HEK293 (cell line): ENCODE data around the gene TMEM51.
A peak's percentile ranks its signal among the peaks of the same experiment; 100 is the strongest.

ENCODE experiments used
- CTCF ChIA-PET: fragments of 350-600 bp; formaldehyde crosslinking; extraction: SDS; loops from one replicate; lab custom pipeline; 2021; ENCODE audit warnings: antibody characterized with exemption; lab: Yijun Ruan, JAX
- POLR2A ChIA-PET: fragments of 300-600 bp; formaldehyde crosslinking; extraction: SDS; loops from one replicate; lab custom pipeline; 2020; ENCODE audit warnings: antibody characterized with exemption, inconsistent platforms; lab: Yijun Ruan, JAX
- H3K27ac ChIP-seq: fragments of 200-500 bp; sonication (Bioruptor generic); 2 replicates; pipeline ENCODE4 v1.5.1; 2014; ENCODE audit warnings: low read depth, low read length, control low read depth, inconsistent platforms; ENCODE audit errors: extremely low read depth
- H3K36me3 ChIP-seq, 2 experiments: fragments of 200-500 bp in 1 of 2; sonication (Bioruptor generic) in 1 of 2; 1 replicate in 1 of 2; 2 replicates in 1 of 2; pipeline ENCODE4 v1.5.1; 2014 to 2017; ENCODE audit warnings: inconsistent platforms in 2 of 2, low read length in 2 of 2; ENCODE audit not compliant: control insufficient read depth in 2 of 2, insufficient read depth in 1 of 2
- H3K4me1 ChIP-seq: fragments of 200-500 bp; sonication (Bioruptor generic); 2 replicates; pipeline ENCODE4 v1.5.1; 2014; ENCODE audit warnings: mild to moderate bottlenecking, low read length, inconsistent platforms; ENCODE audit not compliant: control insufficient read depth, insufficient read depth
- H3K4me3 ChIP-seq: 2 replicates; pipeline ENCODE4 v1.5.1; 2011; ENCODE audit warnings: low read depth, mild to moderate bottlenecking, control low read depth, low read length, moderate library complexity
- H3K9me3 ChIP-seq: fragments of 200-500 bp; sonication (Bioruptor generic); 2 replicates; pipeline ENCODE4 v1.5.1; 2014; ENCODE audit warnings: low read depth, low read length, inconsistent platforms; ENCODE audit not compliant: control insufficient read depth, insufficient read depth
- GLIS1 ChIP-seq: fragments of 450-650 bp; formaldehyde crosslinking; IDR thresholded peaks from 2 replicates; pipeline ENCODE4 v1.5.1; 2016; ENCODE audit warnings: missing biosample characterization, missing genetic modification characterization
- SP2 ChIP-seq: fragments of 450-650 bp; formaldehyde crosslinking; IDR thresholded peaks from 2 replicates; pipeline ENCODE4 v1.5.1; 2016; ENCODE audit warnings: missing biosample characterization, missing genetic modification characterization
- TSHZ1 ChIP-seq: fragments of 450-650 bp; formaldehyde crosslinking; IDR thresholded peaks from 2 replicates; pipeline ENCODE4 v1.5.1; 2016; ENCODE audit warnings: missing biosample characterization, missing genetic modification characterization, borderline replicate concordance
- YY1 ChIP-seq: fragments of 450-650 bp; formaldehyde crosslinking; IDR thresholded peaks from 2 replicates; pipeline ENCODE4 v1.5.1; 2018; ENCODE audit warnings: missing biosample characterization, missing genetic modification characterization
- ZBTB48 ChIP-seq: fragments of 450-650 bp; formaldehyde crosslinking; IDR thresholded peaks from 2 replicates; pipeline ENCODE4 v1.5.1; 2016; ENCODE audit warnings: missing biosample characterization, missing genetic modification characterization
- ZNF138 ChIP-seq: fragments of 450-650 bp; formaldehyde crosslinking; IDR thresholded peaks from 2 replicates; pipeline ENCODE4 v1.5.1; 2016; ENCODE audit warnings: missing biosample characterization, missing genetic modification characterization, borderline replicate concordance
- ZNF155 ChIP-seq: fragments of 450-650 bp; formaldehyde crosslinking; IDR thresholded peaks from 2 replicates; pipeline ENCODE4 v1.5.1; 2016; ENCODE audit warnings: missing biosample characterization, missing genetic modification characterization
- ZNF221 ChIP-seq: fragments of 450-650 bp; formaldehyde crosslinking; IDR thresholded peaks from 2 replicates; pipeline ENCODE4 v1.5.1; 2017; ENCODE audit warnings: missing biosample characterization, missing genetic modification characterization, borderline replicate concordance
- ZNF26 ChIP-seq: fragments of 450-650 bp; formaldehyde crosslinking; IDR thresholded peaks from 2 replicates; pipeline ENCODE4 v1.5.1; 2016; ENCODE audit warnings: missing biosample characterization, missing genetic modification characterization
- ZNF354C ChIP-seq: fragments of 450-650 bp; formaldehyde crosslinking; IDR thresholded peaks from 2 replicates; pipeline ENCODE4 v1.5.1; 2016; ENCODE audit warnings: missing biosample characterization, missing genetic modification characterization, low read depth, borderline replicate concordance
- ZNF404 ChIP-seq: fragments of 450-650 bp; formaldehyde crosslinking; IDR thresholded peaks from 2 replicates; pipeline ENCODE4 v1.5.1; 2017; ENCODE audit warnings: missing biosample characterization, missing genetic modification characterization
- ZNF513 ChIP-seq: fragments of 450-650 bp; IDR thresholded peaks from 2 replicates; pipeline ENCODE4 v1.5.1; 2018; ENCODE audit warnings: missing biosample characterization, missing genetic modification characterization
- ZNF610 ChIP-seq: fragments of 450-650 bp; formaldehyde crosslinking; IDR thresholded peaks from 2 replicates; pipeline ENCODE4 v1.5.1; 2016; ENCODE audit warnings: missing biosample characterization, missing genetic modification characterization, borderline replicate concordance
- ZNF621 ChIP-seq: fragments of 450-650 bp; formaldehyde crosslinking; IDR thresholded peaks from 2 replicates; pipeline ENCODE4 v1.5.1; 2017; ENCODE audit warnings: missing biosample characterization, missing genetic modification characterization
- ZNF704 ChIP-seq: fragments of 450-650 bp; formaldehyde crosslinking; IDR thresholded peaks from 2 replicates; pipeline ENCODE4 v1.5.1; 2016; ENCODE audit warnings: missing biosample characterization, missing genetic modification characterization
- ZNF768 ChIP-seq: fragments of 450-650 bp; formaldehyde crosslinking; IDR thresholded peaks from 2 replicates; pipeline ENCODE4 v1.5.1; 2018; ENCODE audit warnings: missing biosample characterization, mild to moderate bottlenecking, missing genetic modification characterization
- ZSCAN16 ChIP-seq: fragments of 450-650 bp; formaldehyde crosslinking; IDR thresholded peaks from 2 replicates; pipeline ENCODE4 v1.5.1; 2016; ENCODE audit warnings: missing biosample characterization, missing genetic modification characterization
- ZSCAN30 ChIP-seq: fragments of 450-650 bp; IDR thresholded peaks from 2 replicates; pipeline ENCODE4 v1.5.1; 2018; ENCODE audit warnings: missing biosample characterization, mild to moderate bottlenecking, missing genetic modification characterization, moderate library complexity
- ZXDB ChIP-seq: fragments of 450-650 bp; formaldehyde crosslinking; IDR thresholded peaks from 2 replicates; pipeline ENCODE4 v1.5.1; 2016; ENCODE audit warnings: missing biosample characterization, missing genetic modification characterization
- TF ChIP-seq, protein P1 (sequence below): fragments of 450-650 bp; formaldehyde crosslinking; conservative IDR thresholded peaks from 2 replicates; pipeline ENCODE4 v1.5.1; 2016; ENCODE audit warnings: low read depth, missing biosample characterization, missing genetic modification characterization

TMEM51 gene

DNA sequence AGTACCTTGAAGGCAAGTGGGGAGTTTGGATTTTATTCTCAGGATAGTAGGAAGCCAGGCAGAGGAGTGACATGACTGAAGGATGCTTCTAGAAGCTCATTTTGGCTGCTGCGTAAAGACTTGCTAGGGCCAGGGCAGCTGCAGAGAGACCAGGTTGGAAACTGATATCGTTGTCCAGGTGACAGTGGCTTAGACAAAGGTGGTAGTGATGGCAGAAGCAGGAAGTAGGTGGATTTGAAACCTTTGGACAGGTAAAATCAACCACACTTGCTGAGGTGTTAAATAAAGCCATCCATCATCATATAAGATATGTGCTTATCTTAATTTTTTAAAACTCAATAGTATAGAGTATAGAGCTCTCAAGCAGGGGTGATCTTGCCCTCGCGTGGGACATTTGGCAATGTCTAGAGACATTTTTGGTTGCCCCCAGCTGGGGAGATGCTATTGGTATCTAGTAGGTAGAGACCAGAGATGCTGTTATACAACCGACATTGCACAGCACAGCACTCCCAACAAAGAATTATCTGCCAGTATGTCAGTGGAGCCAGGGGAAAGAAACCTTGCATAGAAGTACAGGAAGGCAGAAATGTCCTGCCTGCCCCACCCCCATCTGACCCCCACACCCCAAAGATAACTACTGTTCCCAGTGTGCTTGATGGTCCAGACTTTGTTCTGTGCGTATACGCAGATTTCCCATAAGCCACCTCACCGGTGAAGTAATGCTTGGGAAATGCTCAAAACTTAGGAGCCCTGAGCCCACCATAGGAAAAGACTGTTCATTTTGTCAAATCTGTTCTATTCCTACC lies 31.1 kb downstream of the TMEM51 start:
- H3K9me3 ChIP-seq = no peaks in the 10 kb centered on the region
- TF ChIP-seq SP2 (no peak), ZNF768 (tag by site-specific recombination) (0 out of 2 replicates have a peak, but pooled peaks have one; percentile 55)
- no peaks in the 10 kb centered on the region for H3K36me3 ChIP-seq
- no peak overlapping the region for H3K4me3 ChIP-seq
- ChIA-PET POLR2A (no interaction called here), CTCF (no interaction called here)
- peaks cover 7% of the 10 kb centered on the region; the same call in 1 of the 2 replicates for H3K4me1 ChIP-seq
- H3K27ac ChIP-seq = no peak overlapping the region

DNA sequence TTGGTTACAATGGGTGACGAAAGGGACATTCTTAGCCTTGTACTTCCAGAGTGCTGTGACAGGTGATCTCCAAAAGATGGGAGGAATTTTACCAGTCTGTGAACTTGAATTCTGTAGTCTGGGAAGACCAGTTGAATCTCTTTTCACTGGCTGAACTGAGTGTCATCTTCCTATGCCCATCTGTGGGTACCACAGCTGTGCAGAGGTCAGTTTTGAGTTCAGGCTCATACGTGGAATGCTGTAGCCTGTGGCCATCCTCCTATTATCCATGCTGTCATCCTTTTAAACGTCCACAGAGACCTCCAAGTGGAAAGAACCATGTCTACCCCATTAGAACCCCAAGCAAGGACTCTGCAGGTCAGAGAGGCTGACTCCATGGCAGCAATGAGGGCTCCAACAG lies 32.1 kb downstream of the TMEM51 start:
- ChIA-PET CTCF (no interaction called here), POLR2A (no interaction called here)
- Histone ChIP-seq H3K36me3 (no peaks in the 10 kb centered on the region), H3K4me1 (peaks cover 7% of the 10 kb centered on the region; the same call in 1 of the 2 replicates), H3K27ac (no peak overlapping the region), H3K4me3 (no peak overlapping the region), H3K9me3 (no peaks in the 10 kb centered on the region)
- no peak for TF ChIP-seq ZXDB (tag by site-specific recombination)
- TF ChIP-seq ZNF513 (tag by site-specific recombination) = no peak
- TF ChIP-seq ZNF704 (tag by site-specific recombination) = no peak
- TF ChIP-seq ZNF155 (tag by site-specific recombination) = no peak
- no peak for TF ChIP-seq YY1
- TF ChIP-seq ZBTB48 (tag by site-specific recombination) = no peak
- TF ChIP-seq ZSCAN16 (tag by site-specific recombination) = no peak
- TF ChIP-seq GLIS1 = no peak
- TF ChIP-seq ZNF404 (tag by site-specific recombination) = no peak
- no peak for TF ChIP-seq ZNF610 (tag by site-specific recombination)
- no peak for TF ChIP-seq ZNF354C (tag by site-specific recombination)
- no peak for TF ChIP-seq TSHZ1
- no peak for TF ChIP-seq ZNF221 (tag by site-specific recombination)
- no peak for TF ChIP-seq ZSCAN30 (tag by site-specific recombination)
- TF ChIP-seq ZNF138 = no peak
- no peak for TF ChIP-seq ZNF26 (tag by site-specific recombination)
- TF ChIP-seq, protein P1, sequence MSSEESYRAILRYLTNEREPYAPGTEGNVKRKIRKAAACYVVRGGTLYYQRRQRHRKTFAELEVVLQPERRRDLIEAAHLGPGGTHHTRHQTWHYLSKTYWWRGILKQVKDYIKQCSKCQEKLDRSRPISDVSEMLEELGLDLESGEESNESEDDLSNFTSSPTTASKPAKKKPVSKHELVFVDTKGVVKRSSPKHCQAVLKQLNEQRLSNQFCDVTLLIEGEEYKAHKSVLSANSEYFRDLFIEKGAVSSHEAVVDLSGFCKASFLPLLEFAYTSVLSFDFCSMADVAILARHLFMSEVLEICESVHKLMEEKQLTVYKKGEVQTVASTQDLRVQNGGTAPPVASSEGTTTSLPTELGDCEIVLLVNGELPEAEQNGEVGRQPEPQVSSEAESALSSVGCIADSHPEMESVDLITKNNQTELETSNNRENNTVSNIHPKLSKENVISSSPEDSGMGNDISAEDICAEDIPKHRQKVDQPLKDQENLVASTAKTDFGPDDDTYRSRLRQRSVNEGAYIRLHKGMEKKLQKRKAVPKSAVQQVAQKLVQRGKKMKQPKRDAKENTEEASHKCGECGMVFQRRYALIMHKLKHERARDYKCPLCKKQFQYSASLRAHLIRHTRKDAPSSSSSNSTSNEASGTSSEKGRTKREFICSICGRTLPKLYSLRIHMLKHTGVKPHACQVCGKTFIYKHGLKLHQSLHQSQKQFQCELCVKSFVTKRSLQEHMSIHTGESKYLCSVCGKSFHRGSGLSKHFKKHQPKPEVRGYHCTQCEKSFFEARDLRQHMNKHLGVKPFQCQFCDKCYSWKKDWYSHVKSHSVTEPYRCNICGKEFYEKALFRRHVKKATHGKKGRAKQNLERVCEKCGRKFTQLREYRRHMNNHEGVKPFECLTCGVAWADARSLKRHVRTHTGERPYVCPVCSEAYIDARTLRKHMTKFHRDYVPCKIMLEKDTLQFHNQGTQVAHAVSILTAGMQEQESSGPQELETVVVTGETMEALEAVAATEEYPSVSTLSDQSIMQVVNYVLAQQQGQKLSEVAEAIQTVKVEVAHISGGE (tag by site-specific recombination) = no peak
- no peak for TF ChIP-seq ZNF621
